K562 (cell line): Measurements from ENCODE around the gene SPTBN2. TPM values are rescaled to one million over a fixed set of nuclear protein-coding genes. Genes with fewer than 3 reads are reported as not detected.

ENCODE experiments used
- ATAC-seq: fragments of 200-7000 bp; cut with Tn5 transposase; 3 replicates; pipeline ENCODE4 v1.9.1; 2020; ENCODE audit warnings: moderate library complexity
- BruUV-seq: library from RNA; stranded (reverse); fragments of 400-500 nt; replicated peaks from 2 replicates; lab custom pipeline; 2021; lab: Mats Ljungman, UMichigan
- CTCF ChIA-PET: fragments of 300-600 bp; formaldehyde crosslinking; extraction: SDS; loops from one replicate; lab custom pipeline; 2021; ENCODE audit warnings: low intra/inter-chr PET ratio; lab: Yijun Ruan, JAX
- POLR2A ChIA-PET: fragments of 300-600, 350-650 bp; sonication (Branson Sonifier 250); formaldehyde crosslinking; extraction: SDS; loops from one replicate; lab custom pipeline; 2021; ENCODE audit warnings: antibody characterized with exemption, inconsistent platforms; lab: Yijun Ruan, JAX
- DNase-seq, 4 experiments: peaks; one replicate each; pipeline versions ENCODE4 v3.0.0 to v3.0.0-alpha.2; 2011 to 2018; ENCODE audit warnings: low spot score in 3 of 4, mixed read lengths in 3 of 4; ENCODE audit errors: extremely low read depth in 1 of 4
- FAIRE-seq: peaks from 2 replicates; lab custom pipeline; 2011; peaks lifted over from hg19 to GRCh38; lab: Jason Lieb, UNC
- H2AFZ ChIP-seq: 2 replicates; pipeline ENCODE4 v1.6.0; 2011; ENCODE audit warnings: low read depth, low read length, control low read depth, inconsistent platforms
- H3K27ac ChIP-seq: fragments of 200-600 bp; 3 replicates; pipeline ENCODE4 v1.8.0; 2011; ENCODE audit warnings: low read depth, mild to moderate bottlenecking, control low read depth, inconsistent platforms, low read length, moderate library complexity, mixed read lengths; ENCODE audit errors: extremely low read depth
- H3K27me3 ChIP-seq, 2 experiments: fragments of 300-600 bp in 1 of 2; 2 replicates in 1 of 2; 3 replicates in 1 of 2; pipeline versions ENCODE4 v1.6.0 to v1.8.0; 2011; ENCODE audit warnings: inconsistent platforms in 2 of 2, low read length in 2 of 2, mild to moderate bottlenecking in 1 of 2, mixed read lengths in 1 of 2, moderate library complexity in 1 of 2; ENCODE audit not compliant: control insufficient read depth in 2 of 2, insufficient read depth in 2 of 2
- H3K36me3 ChIP-seq: fragments of 300-600 bp; 3 replicates; pipeline ENCODE4 v1.8.0; 2011; ENCODE audit warnings: mild to moderate bottlenecking, low read length, inconsistent platforms; ENCODE audit not compliant: control insufficient read depth, insufficient read depth
- H3K4me1 ChIP-seq, 2 experiments: fragments of 200-600 bp in 1 of 2; replicated peaks in 1 of 2; 2 replicates in 1 of 2; 3 replicates in 1 of 2; pipeline versions ENCODE4 v1.5.1 to v1.8.0; 2011; ENCODE audit warnings: inconsistent platforms in 2 of 2, low read length in 2 of 2, mild to moderate bottlenecking in 1 of 2, mixed read lengths in 1 of 2, moderate library complexity in 1 of 2; ENCODE audit not compliant: control insufficient read depth in 2 of 2, insufficient read depth in 2 of 2
- H3K4me2 ChIP-seq: 2 replicates; pipeline ENCODE4 v1.6.1; 2011; ENCODE audit warnings: low read length, control low read depth, inconsistent platforms, mixed read lengths; ENCODE audit not compliant: insufficient read depth
- H3K4me3 ChIP-seq: fragments of 200-600 bp; sonication (generic), shearing (Covaris generic); 2 replicates; pipeline ENCODE4 v1.5.1; 2016; ENCODE audit warnings: control low read depth, inconsistent platforms
- H3K79me2 ChIP-seq: fragments of 200-600 bp; 3 replicates; pipeline ENCODE4 v1.8.0; 2011; ENCODE audit warnings: low read length, inconsistent platforms; ENCODE audit not compliant: control insufficient read depth, insufficient read depth
- H3K9ac ChIP-seq, 2 experiments: 2 replicates each; pipeline versions ENCODE4 v1.6.0 to v1.6.1; 2011; ENCODE audit warnings: low read depth in 2 of 2, low read length in 2 of 2, control low read depth in 1 of 2, inconsistent platforms in 1 of 2, mild to moderate bottlenecking in 1 of 2, mixed read lengths in 1 of 2; ENCODE audit not compliant: insufficient read depth in 1 of 2
- H3K9me1 ChIP-seq: one replicate; pipeline ENCODE4 v1.6.0; 2011; ENCODE audit warnings: inconsistent platforms, mild to moderate bottlenecking, low read length, moderate library complexity; ENCODE audit not compliant: control insufficient read depth, insufficient read depth
- H3K9me3 ChIP-seq: replicated peaks from 2 replicates; pipeline ENCODE4 v1.5.1; 2011; ENCODE audit warnings: low read depth, low read length, inconsistent platforms; ENCODE audit not compliant: control insufficient read depth, insufficient read depth
- H4K20me1 ChIP-seq: replicated peaks from 2 replicates; pipeline ENCODE4 v1.6.1; 2011; ENCODE audit warnings: low read length, inconsistent platforms, mixed read lengths; ENCODE audit not compliant: control insufficient read depth, insufficient read depth
- BRCA1 ChIP-seq, 2 experiments: fragments of 450-650 bp in 1 of 2; sonication (generic) in 1 of 2; formaldehyde crosslinking in 1 of 2; IDR thresholded peaks; 2 replicates each; pipeline versions ENCODE4 v1.5.0 to v1.6.1; 2017 to 2020; ENCODE audit warnings: mild to moderate bottlenecking in 1 of 2, missing genetic modification reagents in 1 of 2
- CBFA2T2 ChIP-seq: fragments of 450-650 bp; conservative IDR thresholded peaks from 2 replicates; pipeline ENCODE4 v1.6.1; 2017; ENCODE audit warnings: mild to moderate bottlenecking
- CBFA2T3 ChIP-seq: fragments of 450-650 bp; IDR thresholded peaks from 2 replicates; pipeline ENCODE4 v1.6.1; 2017
- DACH1 ChIP-seq: fragments of 450-650 bp; IDR thresholded peaks from 2 replicates; pipeline ENCODE4 v1.6.1; 2018; ENCODE audit not compliant: partially characterized antibody
- EGR1 ChIP-seq: fragments of 450-650 bp; conservative IDR thresholded peaks from 2 replicates; pipeline ENCODE4 v1.6.1; 2017; ENCODE audit warnings: mild to moderate bottlenecking
- ETV6 ChIP-seq, 3 experiments: fragments of 150-350 bp in 1 of 3; sonication (generic) in 1 of 3; formaldehyde crosslinking in 1 of 3; IDR thresholded peaks; 2 replicates each; pipeline versions ENCODE4 v1.6.1 to v1.8.0; 2014 to 2022; ENCODE audit warnings: borderline replicate concordance in 2 of 3, low read depth in 2 of 3, antibody characterized with exemption in 1 of 3, low read length in 1 of 3, mild to moderate bottlenecking in 1 of 3, missing genetic modification reagents in 1 of 3
- GABPB2 ChIP-seq: fragments of 250-450 bp; sonication (Bioruptor Pico); conservative IDR thresholded peaks from 2 replicates; pipeline ENCODE4 v1.5.1; 2021; ENCODE audit warnings: mild to moderate bottlenecking
- HDAC1 ChIP-seq, 2 experiments: fragments of 450-650 bp; IDR thresholded peaks; 2 replicates each; pipeline ENCODE4 v1.6.1; 2016 to 2017; ENCODE audit warnings: inconsistent platforms in 1 of 2, mild to moderate bottlenecking in 1 of 2, moderate library complexity in 1 of 2
- MTA2 ChIP-seq: fragments of 450-650 bp; IDR thresholded peaks from 2 replicates; pipeline ENCODE4 v1.6.1; 2016; ENCODE audit warnings: low read depth
- NCOR1 ChIP-seq: fragments of 450-650 bp; IDR thresholded peaks from 2 replicates; pipeline ENCODE4 v1.6.1; 2016; ENCODE audit warnings: mild to moderate bottlenecking, moderate library complexity
- NFE2 ChIP-seq: IDR thresholded peaks from 2 replicates; pipeline ENCODE4 v1.6.1; 2014; ENCODE audit warnings: antibody characterized with exemption, low read depth
- NFXL1 ChIP-seq: fragments of 450-650 bp; formaldehyde crosslinking; IDR thresholded peaks from 2 replicates; pipeline ENCODE4 v1.4.0; 2021; ENCODE audit warnings: mild to moderate bottlenecking
- PKNOX1 ChIP-seq: fragments of 450-650 bp; IDR thresholded peaks from 2 replicates; pipeline ENCODE4 v1.6.1; 2016
- SMARCC2 ChIP-seq: fragments of 450-650 bp; IDR thresholded peaks from 2 replicates; pipeline ENCODE4 v1.6.1; 2017; ENCODE audit warnings: antibody characterized with exemption, moderate library complexity, mild to moderate bottlenecking, low read depth
- SMARCE1 ChIP-seq: fragments of 450-650 bp; IDR thresholded peaks from 2 replicates; pipeline ENCODE4 v1.7.1; 2016; ENCODE audit warnings: mild to moderate bottlenecking
- TCF15 ChIP-seq: fragments of 250-450 bp; sonication (Bioruptor Pico); IDR thresholded peaks from 2 replicates; pipeline ENCODE4 v1.8.0; 2022; ENCODE audit warnings: moderate library complexity, mild to moderate bottlenecking, inconsistent platforms
- ZNF175 ChIP-seq: fragments of 200-800 bp; sonication (Bioruptor generic); IDR thresholded peaks from 2 replicates; pipeline ENCODE4 v1.6.1; 2016; ENCODE audit warnings: low read depth, mild to moderate bottlenecking, missing genetic modification characterization, missing compliant biosample characterization
- ZNF551 ChIP-seq: fragments of 250-450 bp; sonication (Bioruptor Pico); IDR thresholded peaks from 2 replicates; pipeline ENCODE4 v1.5.0; 2021; ENCODE audit warnings: mild to moderate bottlenecking, moderate library complexity
- ZNF707 ChIP-seq: fragments of 250-450 bp; sonication (Bioruptor Pico); conservative IDR thresholded peaks from 2 replicates; pipeline ENCODE4 v1.8.0; 2022; ENCODE audit warnings: inconsistent platforms, mild to moderate bottlenecking, moderate library complexity
- ZNF764 ChIP-seq: fragments of 250-450 bp; sonication (Bioruptor Pico); IDR thresholded peaks from 2 replicates; pipeline ENCODE4 v1.4.0; 2020; ENCODE audit warnings: low read depth, mild to moderate bottlenecking, moderate library complexity
- WGBS: fragments of 100-300 bp; shearing (Covaris generic); methylation state at CpG from one replicate; pipeline ENCODE4 v1.1.6; 2016; ENCODE audit warnings: low coverage, mixed read lengths; ENCODE audit not compliant: insufficient coverage; ENCODE audit errors: missing lambda C conversion rate; 5-methylcytosine and 5-hydroxymethylcytosine counted together
- in situ Hi-C: fragments of 300-500 bp; cut with MboI; formaldehyde crosslinking; loops from 4 replicates; pipeline ENCODE4 v1.15.0; 2018; ENCODE audit warnings: inconsistent platforms, mixed read lengths
- intact Hi-C: fragments of 100-400 bp; cut with micrococcal nuclease; formaldehyde crosslinking; loops from 2 replicates; pipeline ENCODE4 v1.14.2; 2022
- polyA plus RNA-seq, 8 experiments: library from polyadenylated mRNA; depleted of rRNA in 4 of 8; stranded (reverse) in 5 of 8; unstranded in 3 of 8; fragments of >200 nt; fragmentation: Nextera tagmentation in 2 of 8; fragmentation: Illumina TruSeq in 1 of 8; extraction: Ambion mirVana in 2 of 8; extraction: Trizol in 1 of 8; gene quantifications; 2 replicates each; pipeline versions ENCODE4 v1.2.1 to v1.2.3, GENCODE V29; 2011 to 2014; ENCODE audit warnings: inconsistent platforms in 1 of 8, missing spikeins in 1 of 8
- total RNA-seq, 7 experiments: library from RNA; depleted of rRNA in 6 of 7; stranded (reverse); fragments of >200 nt in 6 of 7; fragmentation: Illumina TruSeq in 2 of 7; extraction: Trizol in 2 of 7; gene quantifications; 2 replicates each; pipeline versions ENCODE4 v1.2.1 to v1.2.3, GENCODE V29; 2011 to 2021; ENCODE audit warnings: low replicate concordance in 1 of 7
- TF ChIP-seq, protein P1 (sequence below): IDR thresholded peaks from 2 replicates; pipeline ENCODE4 v1.6.1; 2014; ENCODE audit warnings: antibody characterized with exemption

SPTBN2 gene
- total and polyA plus RNA-seq, 9 of the 15 experiments (the other 6 are each of a cell fraction or from before 2014, with no cell fraction given): 0.38 to 56.5 (median 19.7) TPM

DNA sequence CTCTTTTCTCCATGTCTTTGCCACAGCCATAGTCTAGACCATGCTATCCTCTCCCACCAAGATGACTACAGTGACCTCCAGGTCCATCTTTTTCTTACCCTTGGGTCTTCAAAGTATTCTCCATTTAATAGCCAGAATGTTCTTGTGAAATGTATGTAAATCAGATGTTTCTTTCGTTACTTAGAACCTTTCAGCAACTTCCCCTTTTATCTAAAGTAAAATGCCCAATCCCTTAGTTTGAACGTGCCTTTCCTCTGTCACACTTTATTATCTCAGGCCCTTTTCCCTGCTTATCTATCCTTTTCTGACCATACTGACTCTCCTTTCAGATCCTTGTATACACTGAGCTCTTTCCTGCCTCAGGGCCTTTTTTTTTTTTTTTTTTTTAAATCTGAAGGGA, 69.3 kb downstream of the SPTBN2 start (continued):
- 0 out of 2 replicates have a peak, but pooled peaks have one; percentile 17 for TF ChIP-seq MTA2

DNA sequence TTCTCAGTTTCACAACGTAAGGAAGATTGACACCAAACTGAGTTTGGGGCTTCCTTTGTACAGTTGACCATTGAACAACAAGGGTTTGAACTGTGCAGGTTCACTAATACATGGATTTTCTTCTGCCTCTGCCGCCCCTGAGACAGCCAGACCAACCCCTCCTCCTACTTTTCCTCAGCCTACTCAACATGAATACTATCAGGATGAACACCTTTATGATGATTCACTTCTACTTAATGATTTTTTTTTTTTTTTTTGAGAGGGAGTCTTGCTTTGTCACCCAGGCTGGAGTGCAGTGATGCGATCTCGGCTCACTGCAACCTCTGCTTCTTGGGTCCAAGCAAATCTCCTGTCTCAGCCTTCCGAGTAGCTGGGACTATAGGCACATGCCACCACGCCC, 75.9 kb downstream of the SPTBN2 start:
- H3K4me3 ChIP-seq: no peak overlapping the region
- intact Hi-C loops (no loop called here), in situ Hi-C loops (no loop called here)
- no peaks in the 10 kb centered on the region for H3K9me3 ChIP-seq
- DNase-seq (peak in 3 of 4 experiments; percentile 37 to 51 (median 41)), FAIRE-seq (peak; percentile 42), ATAC-seq (peak; percentile 58)
- H2AFZ ChIP-seq: no peak overlapping the region
- ChIA-PET POLR2A (interaction anchor here (0.9 to 11.6 kb wide), 3 partner anchors 10 to 23 kb away, joined by 3 to 139 read pairs (median 83); partner anchors contain the start of gene RBM4), CTCF (no interaction called here)
- 49% methylated on average over 6 of the region's 6 CpGs for WGBS
- H3K27ac ChIP-seq: peak overlapping the region; percentile 59
- H3K79me2 ChIP-seq: peaks cover 65% of the 10 kb centered on the region
- H3K9me1 ChIP-seq: no peaks in the 10 kb centered on the region
- H3K4me1 ChIP-seq: peaks cover 0 to 9% of the 10 kb centered on the region in 2 experiments; a peak in 2 of 5 replicates
- H3K4me2 ChIP-seq: no peak overlapping the region; the same call in 1 of the 2 replicates
- H3K27me3 ChIP-seq: no peaks in the 10 kb centered on the region
- H4K20me1 ChIP-seq: peaks cover 6% of the 10 kb centered on the region
- no TSS peak for BruUV-seq
- H3K36me3 ChIP-seq: peaks cover 55% of the 10 kb centered on the region
- H3K9ac ChIP-seq: no peak overlapping the region
- no peak for TF ChIP-seq ZNF707 (CRISPR knock-in tag)
- TF ChIP-seq, protein P1, sequence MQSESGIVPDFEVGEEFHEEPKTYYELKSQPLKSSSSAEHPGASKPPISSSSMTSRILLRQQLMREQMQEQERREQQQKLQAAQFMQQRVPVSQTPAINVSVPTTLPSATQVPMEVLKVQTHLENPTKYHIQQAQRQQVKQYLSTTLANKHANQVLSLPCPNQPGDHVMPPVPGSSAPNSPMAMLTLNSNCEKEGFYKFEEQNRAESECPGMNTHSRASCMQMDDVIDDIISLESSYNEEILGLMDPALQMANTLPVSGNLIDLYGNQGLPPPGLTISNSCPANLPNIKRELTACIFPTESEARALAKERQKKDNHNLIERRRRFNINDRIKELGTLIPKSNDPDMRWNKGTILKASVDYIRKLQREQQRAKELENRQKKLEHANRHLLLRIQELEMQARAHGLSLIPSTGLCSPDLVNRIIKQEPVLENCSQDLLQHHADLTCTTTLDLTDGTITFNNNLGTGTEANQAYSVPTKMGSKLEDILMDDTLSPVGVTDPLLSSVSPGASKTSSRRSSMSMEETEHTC: no peak
- TF ChIP-seq EGR1: peak; percentile 54
- no peak for TF ChIP-seq NFXL1 (CRISPR knock-in tag)
- TF ChIP-seq ZNF551: no peak
- no peak for TF ChIP-seq ZNF175 (CRISPR knock-in tag)
- TF ChIP-seq TCF15: no peak
- no peak for TF ChIP-seq ETV6 (IDR thresholded peaks at IDR 0.05; ENCODE audit: borderline replicate concordance in 1 of 2, low read depth in 2 of 2, low read length in 1 of 2)
- no peak for TF ChIP-seq ETV6 (CRISPR knock-in tag; IDR thresholded peaks at IDR 0.05; ENCODE audit: borderline replicate concordance)
- TF ChIP-seq NCOR1: 0 out of 2 replicates have a peak, but pooled peaks have one; percentile 47
- TF ChIP-seq GABPB2 (CRISPR knock-in tag): no peak
- peak; percentile 35 for TF ChIP-seq PKNOX1
- TF ChIP-seq CBFA2T2: peak; percentile 69
- peak; percentile 75; the same call in 1 of the 2 replicates for TF ChIP-seq SMARCE1
- peak; percentile 29; the same call in 1 of the 2 replicates for TF ChIP-seq NFE2
- TF ChIP-seq CBFA2T3: peak; percentile 84
- TF ChIP-seq ZNF764 (CRISPR knock-in tag): no peak
- no peak for TF ChIP-seq SMARCC2
- TF ChIP-seq HDAC1 (IDR thresholded peaks at IDR 0.05): no peak
- TF ChIP-seq DACH1: peak; percentile 37
- no peak for TF ChIP-seq BRCA1 (IDR thresholded peaks at IDR 0.05)
- no peak for TF ChIP-seq BRCA1 (CRISPR knock-in tag; IDR thresholded peaks at IDR 0.05)
